ENCODE data around the gene ATL1. TPM values are rescaled to one million over a fixed set of nuclear protein-coding genes. Genes with fewer than 3 reads are reported as not detected.

ATL1 gene
- 5.2 TPM for total RNA-seq

DNA sequence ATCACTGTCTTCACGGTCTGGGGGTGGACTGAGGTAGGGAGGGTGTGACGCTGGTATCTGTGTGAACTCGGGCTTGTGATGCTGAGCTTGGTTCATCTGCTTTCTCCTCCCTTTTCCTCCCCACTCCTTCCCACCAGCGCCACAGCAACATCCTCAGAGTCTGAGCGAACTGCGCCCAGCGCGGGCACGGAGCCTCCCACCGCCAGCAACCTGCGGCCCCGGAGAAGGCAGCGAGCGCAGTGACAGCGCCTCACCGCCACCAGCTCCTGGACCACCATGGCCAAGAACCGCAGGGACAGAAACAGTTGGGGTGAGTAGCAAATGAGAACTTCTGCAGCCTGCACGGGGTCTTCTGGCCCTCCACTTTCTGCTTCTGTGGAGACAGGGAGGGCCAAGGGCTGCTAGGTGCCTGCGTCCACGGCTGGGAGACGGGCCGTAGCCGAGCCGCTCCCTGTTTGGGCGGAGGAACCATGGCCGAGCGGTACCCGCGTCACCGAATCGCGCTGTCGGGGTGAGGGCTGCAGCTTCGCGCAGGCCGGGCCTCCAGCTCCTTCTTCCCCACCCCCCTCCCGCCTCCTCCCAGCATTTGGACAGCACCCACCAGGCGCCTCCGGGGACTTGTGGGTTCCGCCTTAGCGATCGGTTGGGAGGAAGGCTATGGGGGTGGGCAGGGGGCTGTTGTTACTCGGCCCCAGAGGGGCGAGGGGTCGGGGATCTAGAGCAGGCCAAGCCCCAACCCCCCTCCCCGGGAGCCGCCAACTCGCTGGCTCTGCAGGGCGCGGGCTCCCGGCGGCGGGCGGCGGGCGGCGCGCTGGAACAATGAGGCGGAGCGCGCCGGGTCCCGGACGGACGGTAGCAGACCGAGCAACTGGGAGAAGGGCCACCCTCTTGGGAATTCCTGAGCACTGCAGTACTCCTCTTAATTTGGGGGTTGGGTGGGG is at the start of gene ATL1:
TSS of gene ATL1 (plus strand) at position 156 of the 941 bp plus-strand sequence. CDS start at position 277, 121 bp downstream.
- H3K4me1 ChIP-seq (ENCODE audit: control insufficient read depth in 3 of 3, insufficient read depth in 3 of 3, low read length in 3 of 3): peaks cover 6 to 13% (median 8%) of the 10 kb centered on the region in 3 donors
- H3K9me3 ChIP-seq (ENCODE audit: control insufficient read depth in 3 of 3, low read length in 3 of 3): no peaks in the 10 kb centered on the region
- H3K9ac ChIP-seq (ENCODE audit: low read depth in 1 of 3, low read length in 3 of 3): peak within 1 kb of the TSS; percentile 68 to 81 (median 80)
- peaks cover 0 to 21% (median 4%) of the 10 kb centered on the region in 3 donors for H3K27me3 ChIP-seq (ENCODE audit: control insufficient read depth in 3 of 3, insufficient read depth in 3 of 3, low read length in 3 of 3)
- peak within 1 kb of the TSS; percentile 68 for H3K27ac ChIP-seq (ENCODE audit: low read depth, low read length)
- H3K4me3 ChIP-seq (ENCODE audit: low read length in 3 of 3): peak within 1 kb of the TSS; percentile 74 to 91 (median 86)
- no peaks in the 10 kb centered on the region for H3K36me3 ChIP-seq (ENCODE audit: control insufficient read depth in 3 of 3, insufficient read depth in 3 of 3, low read length in 3 of 3)

DNA sequence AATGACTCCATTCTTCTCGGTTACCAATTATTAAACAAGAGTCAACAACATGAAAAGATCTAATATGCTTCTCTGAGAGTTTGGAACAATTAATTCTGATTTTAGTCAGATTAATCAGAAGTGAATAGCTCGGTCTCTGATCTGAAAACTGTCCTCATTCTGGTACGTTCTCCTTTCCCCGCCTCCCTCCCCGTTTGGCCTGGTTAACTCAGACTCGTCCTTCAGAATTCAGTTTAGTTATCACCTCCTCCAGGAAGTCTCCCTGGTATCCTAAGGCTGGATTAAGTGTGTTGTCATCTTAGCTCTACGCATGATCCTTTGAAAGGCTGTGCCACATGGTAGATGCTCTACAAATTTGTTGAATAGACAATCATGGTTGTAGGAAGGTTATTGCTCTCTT is 49.8 kb upstream of the ATL1 start:
- no peak overlapping the region for H3K9ac ChIP-seq (ENCODE audit: low read depth in 1 of 3, low read length in 3 of 3)
- H3K4me1 ChIP-seq (ENCODE audit: control insufficient read depth in 3 of 3, insufficient read depth in 3 of 3, low read length in 3 of 3): no peaks in the 10 kb centered on the region
- no peaks in the 10 kb centered on the region for H3K9me3 ChIP-seq (ENCODE audit: control insufficient read depth in 3 of 3, low read length in 3 of 3)
- no peaks in the 10 kb centered on the region for H3K27me3 ChIP-seq (ENCODE audit: control insufficient read depth in 3 of 3, insufficient read depth in 3 of 3, low read length in 3 of 3)
- no peak overlapping the region for H3K27ac ChIP-seq (ENCODE audit: low read depth, low read length)
- H3K36me3 ChIP-seq (ENCODE audit: control insufficient read depth in 3 of 3, insufficient read depth in 3 of 3, low read length in 3 of 3): no peaks in the 10 kb centered on the region
- H3K4me3 ChIP-seq (ENCODE audit: low read length in 3 of 3): no peak overlapping the region

DNA sequence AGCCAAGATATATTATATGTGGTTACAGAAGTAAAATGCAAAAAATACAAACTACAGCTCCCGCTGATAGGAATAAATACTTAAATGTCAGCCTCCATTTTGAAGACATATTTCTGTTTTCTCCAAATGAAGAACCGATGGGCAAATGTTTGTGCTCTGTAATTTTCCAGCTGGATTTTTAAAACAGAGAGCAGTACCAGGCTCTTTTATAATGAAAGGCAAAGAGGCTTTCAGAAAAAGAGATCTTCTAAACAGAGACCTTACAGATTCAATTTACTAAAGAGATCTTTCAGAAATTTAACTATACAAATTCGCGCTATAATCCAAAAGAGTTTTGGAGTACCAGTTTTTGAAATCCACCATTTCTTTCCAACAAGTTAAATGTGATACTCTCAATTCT is 47.5 kb upstream of the ATL1 start:
- H3K36me3 ChIP-seq (ENCODE audit: control insufficient read depth in 3 of 3, insufficient read depth in 3 of 3, low read length in 3 of 3): no peaks in the 10 kb centered on the region
- no peak overlapping the region for H3K4me3 ChIP-seq (ENCODE audit: low read length in 3 of 3)
- no peaks in the 10 kb centered on the region for H3K27me3 ChIP-seq (ENCODE audit: control insufficient read depth in 3 of 3, insufficient read depth in 3 of 3, low read length in 3 of 3)
- no peaks in the 10 kb centered on the region for H3K9me3 ChIP-seq (ENCODE audit: control insufficient read depth in 3 of 3, low read length in 3 of 3)
- H3K4me1 ChIP-seq (ENCODE audit: control insufficient read depth in 3 of 3, insufficient read depth in 3 of 3, low read length in 3 of 3): no peaks in the 10 kb centered on the region
- no peak overlapping the region for H3K9ac ChIP-seq (ENCODE audit: low read depth in 1 of 3, low read length in 3 of 3)
- no peak overlapping the region for H3K27ac ChIP-seq (ENCODE audit: low read depth, low read length)

DNA sequence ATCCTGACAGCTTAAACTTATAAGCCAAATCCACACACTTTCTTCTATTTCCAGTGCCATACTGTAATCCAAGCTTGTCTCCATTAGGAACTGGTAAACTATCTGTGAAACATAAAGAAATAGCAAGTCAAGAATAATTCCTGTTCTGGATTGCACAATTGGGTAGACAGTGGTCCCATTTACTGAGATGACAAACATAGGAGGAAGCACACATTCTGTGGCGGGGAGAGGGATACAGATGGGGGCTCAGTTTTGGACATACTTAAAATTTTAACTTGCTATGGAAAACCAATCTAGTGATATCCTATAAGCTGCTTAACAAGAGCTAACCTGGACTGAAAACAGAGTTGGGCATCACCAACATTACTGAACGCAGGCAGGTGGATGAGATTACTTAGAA is 43.9 kb upstream of the ATL1 start:
- Histone ChIP-seq H3K4me1 (ENCODE audit: control insufficient read depth in 3 of 3, insufficient read depth in 3 of 3, low read length in 3 of 3) (no peaks in the 10 kb centered on the region), H3K9me3 (ENCODE audit: control insufficient read depth in 3 of 3, low read length in 3 of 3) (no peaks in the 10 kb centered on the region), H3K27me3 (ENCODE audit: control insufficient read depth in 3 of 3, insufficient read depth in 3 of 3, low read length in 3 of 3) (no peaks in the 10 kb centered on the region), H3K4me3 (ENCODE audit: low read length in 3 of 3) (no peak overlapping the region), H3K36me3 (ENCODE audit: control insufficient read depth in 3 of 3, insufficient read depth in 3 of 3, low read length in 3 of 3) (no peaks in the 10 kb centered on the region), H3K27ac (ENCODE audit: low read depth, low read length) (no peak overlapping the region), H3K9ac (ENCODE audit: low read depth in 1 of 3, low read length in 3 of 3) (no peak overlapping the region)

DNA sequence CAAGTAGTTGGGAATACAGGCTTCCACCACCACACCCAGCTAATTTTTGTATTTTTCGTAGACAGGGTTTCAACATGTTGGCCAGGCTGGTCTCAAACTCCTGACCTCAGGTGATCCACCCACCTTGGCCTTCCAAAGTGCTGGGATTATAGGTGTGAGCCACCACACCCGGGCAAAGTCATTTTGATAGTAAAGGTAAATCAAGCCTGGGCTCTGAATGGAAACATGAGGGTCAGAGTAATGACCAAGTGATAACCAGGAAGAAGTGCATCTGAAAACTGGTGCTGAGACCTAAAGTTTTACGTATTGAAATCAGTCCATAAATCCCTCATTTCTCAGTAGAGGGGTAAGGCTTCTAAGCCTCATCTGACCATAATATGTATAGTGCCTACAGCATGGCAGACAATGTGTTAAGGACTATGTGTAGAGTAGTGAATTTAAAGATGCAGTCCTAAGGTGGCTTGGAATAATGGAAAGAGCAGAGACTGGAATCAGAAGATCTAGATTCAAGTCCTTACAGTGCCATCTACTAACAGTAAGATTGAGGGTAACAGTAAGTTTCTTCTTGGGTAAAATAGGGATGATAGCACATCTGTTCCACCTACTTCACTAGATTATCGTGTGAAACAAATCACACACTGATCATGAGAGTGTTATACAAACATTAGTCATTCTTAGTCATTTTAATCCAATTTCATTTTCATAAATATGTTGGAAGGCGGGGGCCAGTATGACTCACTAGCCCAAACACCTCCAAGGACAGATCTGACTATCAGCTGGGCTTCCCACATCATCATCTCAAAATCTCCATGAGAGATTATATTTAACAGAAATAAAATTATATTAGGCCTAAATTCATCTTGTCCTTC is 38.8 kb upstream of the ATL1 start:
- Histone ChIP-seq H3K4me3 (ENCODE audit: low read length in 3 of 3) (no peak overlapping the region), H3K36me3 (ENCODE audit: control insufficient read depth in 3 of 3, insufficient read depth in 3 of 3, low read length in 3 of 3) (no peaks in the 10 kb centered on the region), H3K27me3 (ENCODE audit: control insufficient read depth in 3 of 3, insufficient read depth in 3 of 3, low read length in 3 of 3) (no peaks in the 10 kb centered on the region), H3K9ac (ENCODE audit: low read depth in 1 of 3, low read length in 3 of 3) (no peak overlapping the region), H3K4me1 (ENCODE audit: control insufficient read depth in 3 of 3, insufficient read depth in 3 of 3, low read length in 3 of 3) (no peaks in the 10 kb centered on the region), H3K27ac (ENCODE audit: low read depth, low read length) (peak overlapping the region; percentile 28), H3K9me3 (ENCODE audit: control insufficient read depth in 3 of 3, low read length in 3 of 3) (no peaks in the 10 kb centered on the region)

DNA sequence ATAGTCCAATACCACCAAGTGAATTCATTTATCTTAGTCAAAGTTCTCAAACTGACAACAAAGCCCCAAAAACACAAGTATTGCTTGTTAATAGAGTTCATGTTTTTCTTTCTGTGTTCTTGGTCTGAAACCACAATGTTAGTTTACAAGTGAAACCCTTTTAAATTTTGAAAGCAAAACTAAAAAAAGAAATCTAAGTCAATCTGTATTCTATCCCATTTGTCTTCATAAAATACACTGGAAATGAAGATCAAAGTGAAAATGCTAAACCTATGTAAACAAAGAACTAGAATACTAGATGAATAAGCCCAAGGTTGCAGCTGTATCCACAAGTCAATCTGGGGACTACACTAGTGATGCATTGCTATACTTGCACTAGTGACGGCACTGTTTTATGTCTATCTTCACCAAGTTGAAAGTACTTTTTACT is 38.0 kb upstream of the ATL1 start:
- Histone ChIP-seq H3K27ac (ENCODE audit: low read depth, low read length) (no peak overlapping the region), H3K9ac (ENCODE audit: low read depth in 1 of 3, low read length in 3 of 3) (no peak overlapping the region), H3K4me3 (ENCODE audit: low read length in 3 of 3) (no peak overlapping the region), H3K9me3 (ENCODE audit: control insufficient read depth in 3 of 3, low read length in 3 of 3) (no peaks in the 10 kb centered on the region), H3K36me3 (ENCODE audit: control insufficient read depth in 3 of 3, insufficient read depth in 3 of 3, low read length in 3 of 3) (no peaks in the 10 kb centered on the region), H3K4me1 (ENCODE audit: control insufficient read depth in 3 of 3, insufficient read depth in 3 of 3, low read length in 3 of 3) (no peaks in the 10 kb centered on the region), H3K27me3 (ENCODE audit: control insufficient read depth in 3 of 3, insufficient read depth in 3 of 3, low read length in 3 of 3) (no peaks in the 10 kb centered on the region)

DNA sequence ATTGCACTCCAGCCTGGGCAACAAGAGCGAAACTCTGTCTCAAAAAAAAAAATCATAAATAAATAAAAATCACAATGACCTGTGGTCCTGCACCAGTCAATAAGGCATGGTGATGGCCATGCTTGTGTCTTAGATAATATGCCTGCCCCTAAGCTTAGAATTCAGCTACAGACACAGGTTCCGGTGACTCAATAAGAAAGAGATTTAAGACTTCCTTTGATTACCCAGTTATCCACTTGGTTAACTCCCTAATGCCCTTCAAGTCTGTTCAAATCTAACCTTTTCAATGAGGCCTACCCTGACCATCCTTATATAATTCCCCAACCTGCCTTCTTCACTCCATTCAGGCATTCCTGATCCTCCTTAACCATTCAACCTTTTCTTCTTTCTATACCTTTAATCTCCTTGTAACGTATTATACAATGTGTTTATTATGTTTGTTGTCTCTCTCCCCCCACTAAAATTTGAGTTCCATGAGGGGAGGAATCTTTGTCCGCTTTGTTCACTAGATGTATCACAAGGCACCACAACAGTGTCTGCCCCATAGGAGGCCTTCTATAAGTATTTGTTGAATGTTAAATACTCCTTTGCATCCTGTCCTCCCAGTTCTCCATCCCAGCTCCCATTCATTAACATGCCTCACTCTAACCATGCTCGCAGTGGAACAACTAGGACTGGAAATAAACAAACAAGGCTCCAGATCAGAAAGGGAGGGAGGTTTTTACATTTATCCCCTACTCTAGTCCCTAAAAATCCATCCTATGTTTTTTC is 36.5 kb upstream of the ATL1 start:
- Histone ChIP-seq H3K27me3 (ENCODE audit: control insufficient read depth in 3 of 3, insufficient read depth in 3 of 3, low read length in 3 of 3) (no peaks in the 10 kb centered on the region), H3K9me3 (ENCODE audit: control insufficient read depth in 3 of 3, low read length in 3 of 3) (no peaks in the 10 kb centered on the region), H3K36me3 (ENCODE audit: control insufficient read depth in 3 of 3, insufficient read depth in 3 of 3, low read length in 3 of 3) (no peaks in the 10 kb centered on the region), H3K27ac (ENCODE audit: low read depth, low read length) (no peak overlapping the region), H3K4me1 (ENCODE audit: control insufficient read depth in 3 of 3, insufficient read depth in 3 of 3, low read length in 3 of 3) (no peaks in the 10 kb centered on the region), H3K4me3 (ENCODE audit: low read length in 3 of 3) (no peak overlapping the region), H3K9ac (ENCODE audit: low read depth in 1 of 3, low read length in 3 of 3) (no peak overlapping the region)

DNA sequence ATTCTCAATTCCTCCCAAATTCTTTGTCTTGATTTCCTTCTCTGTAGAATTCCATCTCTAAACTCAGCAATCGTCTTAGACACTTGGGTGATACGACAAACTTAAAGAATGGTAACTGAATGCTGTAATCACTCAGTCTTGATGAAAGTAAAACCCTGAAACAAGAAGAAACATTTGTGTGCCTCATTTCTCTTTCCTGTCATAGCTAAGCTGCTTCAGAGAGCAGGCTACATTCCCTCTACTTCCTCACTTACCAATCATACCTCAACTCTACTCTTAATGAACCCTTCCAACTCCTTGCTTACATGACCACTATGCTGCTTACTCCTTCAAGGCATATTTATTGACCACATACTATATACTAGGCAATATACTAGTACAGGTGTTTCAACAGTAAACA is 35.9 kb upstream of the ATL1 start:
- peaks cover 0 to 3% (median 0%) of the 10 kb centered on the region in 3 donors for H3K4me1 ChIP-seq (ENCODE audit: control insufficient read depth in 3 of 3, insufficient read depth in 3 of 3, low read length in 3 of 3)
- no peaks in the 10 kb centered on the region for H3K27me3 ChIP-seq (ENCODE audit: control insufficient read depth in 3 of 3, insufficient read depth in 3 of 3, low read length in 3 of 3)
- H3K9me3 ChIP-seq (ENCODE audit: control insufficient read depth in 3 of 3, low read length in 3 of 3): no peaks in the 10 kb centered on the region
- no peak overlapping the region for H3K27ac ChIP-seq (ENCODE audit: low read depth, low read length)
- H3K36me3 ChIP-seq (ENCODE audit: control insufficient read depth in 3 of 3, insufficient read depth in 3 of 3, low read length in 3 of 3): no peaks in the 10 kb centered on the region
- H3K9ac ChIP-seq (ENCODE audit: low read depth in 1 of 3, low read length in 3 of 3): no peak overlapping the region
- no peak overlapping the region for H3K4me3 ChIP-seq (ENCODE audit: low read length in 3 of 3)

DNA sequence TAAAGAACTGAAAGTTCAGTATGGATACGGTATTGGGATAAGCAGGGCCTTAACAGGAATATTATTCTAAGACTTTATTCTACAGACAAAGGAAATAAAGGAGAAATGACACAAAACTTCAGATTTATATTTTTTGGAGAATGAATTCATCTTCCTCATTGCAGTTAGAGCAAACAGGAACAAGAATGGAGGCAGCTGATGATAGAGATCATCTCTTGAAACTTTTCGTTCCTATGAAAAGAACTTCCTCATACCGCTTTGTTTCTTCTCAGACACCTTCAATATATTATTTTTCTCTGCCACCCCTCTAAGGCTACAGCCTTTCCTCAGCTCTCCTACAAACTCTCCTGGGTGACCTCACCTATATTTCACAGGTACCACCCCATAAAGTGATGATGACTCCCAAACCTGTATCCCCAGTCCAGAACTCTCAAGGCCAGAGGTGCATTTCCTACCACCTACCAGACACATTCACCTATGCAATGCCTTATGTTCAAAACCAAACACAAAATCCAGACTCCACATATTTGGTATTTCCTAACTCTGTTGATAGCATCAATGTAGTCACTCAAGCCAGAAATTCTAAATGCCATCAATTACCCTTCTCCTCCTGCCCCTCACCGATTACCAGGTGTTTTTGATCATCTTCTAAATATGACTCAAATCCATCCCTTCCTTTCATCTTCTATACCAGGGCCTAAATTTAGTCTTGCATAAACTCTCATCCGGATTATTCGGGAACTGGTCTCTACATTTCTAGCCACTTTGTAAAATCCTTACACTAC is 35.0 kb upstream of the ATL1 start:
- Histone ChIP-seq H3K9ac (ENCODE audit: low read depth in 1 of 3, low read length in 3 of 3) (no peak overlapping the region), H3K9me3 (ENCODE audit: control insufficient read depth in 3 of 3, low read length in 3 of 3) (no peaks in the 10 kb centered on the region), H3K36me3 (ENCODE audit: control insufficient read depth in 3 of 3, insufficient read depth in 3 of 3, low read length in 3 of 3) (peaks cover 0 to 4% (median 0%) of the 10 kb centered on the region in 3 donors), H3K27me3 (ENCODE audit: control insufficient read depth in 3 of 3, insufficient read depth in 3 of 3, low read length in 3 of 3) (no peaks in the 10 kb centered on the region), H3K4me3 (ENCODE audit: low read length in 3 of 3) (no peak overlapping the region), H3K27ac (ENCODE audit: low read depth, low read length) (no peak overlapping the region), H3K4me1 (ENCODE audit: control insufficient read depth in 3 of 3, insufficient read depth in 3 of 3, low read length in 3 of 3) (peaks cover 2 to 8% (median 3%) of the 10 kb centered on the region in 3 donors)

Data from skeletal muscle tissue (tissue), 4 donors.